Measurements from ENCODE around the gene MCL1. TPM values are rescaled to one million over a fixed set of nuclear protein-coding genes. Genes with fewer than 3 reads are reported as not detected.
A peak's percentile ranks its signal among the peaks of the same experiment; 100 is the strongest.

Gene MCL1
- total and polyA plus RNA-seq, 2 experiments from 2014 or later: 55.3 to 244 TPM

DNA sequence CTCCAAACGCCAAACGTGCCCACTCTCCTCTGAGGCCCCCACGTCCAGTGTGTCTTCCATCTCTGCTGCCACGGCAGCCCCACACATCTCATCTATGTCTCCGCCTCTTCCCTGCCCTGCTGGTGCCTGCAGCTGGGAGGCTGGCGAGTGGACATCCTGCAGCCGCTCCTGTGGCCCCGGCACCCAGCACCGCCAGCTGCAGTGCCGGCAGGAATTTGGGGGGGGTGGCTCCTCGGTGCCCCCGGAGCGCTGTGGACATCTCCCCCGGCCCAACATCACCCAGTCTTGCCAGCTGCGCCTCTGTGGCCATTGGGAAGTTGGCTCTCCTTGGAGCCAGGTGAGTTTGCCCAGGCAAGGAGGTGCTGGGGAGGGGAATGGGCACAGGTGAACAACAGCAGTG is 21.6 kb downstream of the MCL1 start:
- H3F3A ChIP-seq (replicated peaks; ENCODE audit: low read depth): peaks cover 4% of the 10 kb centered on the region

DNA sequence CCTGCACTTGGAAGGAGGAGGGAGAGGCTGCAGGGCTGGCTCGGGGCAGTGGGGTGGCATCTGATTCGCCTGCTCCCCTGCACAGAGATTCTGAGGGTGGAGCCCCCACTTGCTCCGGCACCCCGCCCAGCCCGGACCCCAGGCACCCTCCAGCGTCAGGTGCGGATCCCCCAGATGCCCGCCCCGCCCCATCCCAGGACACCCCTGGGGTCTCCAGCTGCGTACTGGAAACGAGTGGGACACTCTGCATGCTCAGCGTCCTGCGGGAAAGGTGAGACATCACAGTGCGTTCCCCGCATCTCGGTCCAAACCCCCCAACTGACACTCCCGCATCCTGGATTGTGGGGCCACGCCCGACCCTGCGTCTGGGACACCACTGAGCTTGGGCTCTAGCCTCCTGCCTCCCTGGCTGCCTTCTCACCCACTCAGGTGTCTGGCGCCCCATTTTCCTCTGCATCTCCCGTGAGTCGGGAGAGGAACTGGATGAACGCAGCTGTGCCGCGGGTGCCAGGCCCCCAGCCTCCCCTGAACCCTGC is 22.3 kb downstream of the MCL1 start:
- H3K4me3 ChIP-seq: no peak overlapping the region
- no peak overlapping the region for H3K27ac Mint-ChIP-seq
- H2AFZ ChIP-seq: no peak overlapping the region
- peaks cover 29% of the 10 kb centered on the region for H3K4me1 Mint-ChIP-seq
- DNase-seq (ENCODE audit: low spot score): no peak
- H3K27me3 ChIP-seq (ENCODE audit: insufficient read depth): no peaks in the 10 kb centered on the region
- H3K27ac ChIP-seq (ENCODE audit: low read depth): no peak overlapping the region
- no peaks in the 10 kb centered on the region for H4K20me1 ChIP-seq (replicated peaks; ENCODE audit: insufficient read depth)
- H3K4me1 ChIP-seq (ENCODE audit: insufficient read depth): peaks cover 18% of the 10 kb centered on the region; the same call in 1 of the 2 replicates
- H3K9me2 ChIP-seq (ENCODE audit: insufficient read depth): no peaks in the 10 kb centered on the region
- H3K4me2 ChIP-seq: no peak overlapping the region
- peaks cover 4% of the 10 kb centered on the region for H3F3A ChIP-seq (replicated peaks; ENCODE audit: low read depth)
- no peak for ATAC-seq
- no peak for TF ChIP-seq NANOG (IDR thresholded peaks at IDR 0.05; ENCODE audit: borderline replicate concordance)
- no peaks in the 10 kb centered on the region for H3K36me3 Mint-ChIP-seq (ENCODE audit: low read depth)
- H3K79me2 ChIP-seq (replicated peaks; ENCODE audit: insufficient read depth): no peaks in the 10 kb centered on the region
- H3K4me3 Mint-ChIP-seq: no peak overlapping the region
- peaks cover 15% of the 10 kb centered on the region for H3K27me3 Mint-ChIP-seq (ENCODE audit: insufficient read depth, low read depth, poor library complexity)
- H3K9me3 Mint-ChIP-seq: no peaks in the 10 kb centered on the region
- no peaks in the 10 kb centered on the region for H3K36me3 ChIP-seq (ENCODE audit: insufficient read depth)

More for the DNA sequence above, 21.6 kb downstream of the MCL1 start:
- Histone ChIP-seq H3K4me3 (no peak overlapping the region), H2AFZ (no peak overlapping the region), H3K79me2 (replicated peaks; ENCODE audit: insufficient read depth) (peaks cover under 1% of the 10 kb centered on the region), H3K27me3 (ENCODE audit: insufficient read depth) (no peaks in the 10 kb centered on the region), H3K4me1 (ENCODE audit: insufficient read depth) (peaks cover 17% of the 10 kb centered on the region), H4K20me1 (replicated peaks; ENCODE audit: insufficient read depth) (no peaks in the 10 kb centered on the region), H3K4me2 (no peak overlapping the region), H3K9me2 (ENCODE audit: insufficient read depth) (no peaks in the 10 kb centered on the region), H3K36me3 (ENCODE audit: insufficient read depth) (no peaks in the 10 kb centered on the region), H3K27ac (ENCODE audit: low read depth) (no peak overlapping the region)
- no peak overlapping the region for H3K4me3 Mint-ChIP-seq
- ATAC-seq (no peak), DNase-seq (ENCODE audit: low spot score) (no peak)
- no peaks in the 10 kb centered on the region for H3K36me3 Mint-ChIP-seq (ENCODE audit: low read depth)
- peaks cover 29% of the 10 kb centered on the region for H3K4me1 Mint-ChIP-seq
- no peak for TF ChIP-seq EZH2phosphoT487 (IDR thresholded peaks at IDR 0.05; ENCODE audit: unreplicated experiment)
- TF ChIP-seq CREB1 (CRISPR knock-in tag; IDR thresholded peaks at IDR 0.05; ENCODE audit: low read depth): no peak
- no peak for TF ChIP-seq JUNB (IDR thresholded peaks at IDR 0.05; ENCODE audit: unreplicated experiment)
- TF ChIP-seq NANOG (IDR thresholded peaks at IDR 0.05; ENCODE audit: borderline replicate concordance): no peak
- TF ChIP-seq, protein P1, sequence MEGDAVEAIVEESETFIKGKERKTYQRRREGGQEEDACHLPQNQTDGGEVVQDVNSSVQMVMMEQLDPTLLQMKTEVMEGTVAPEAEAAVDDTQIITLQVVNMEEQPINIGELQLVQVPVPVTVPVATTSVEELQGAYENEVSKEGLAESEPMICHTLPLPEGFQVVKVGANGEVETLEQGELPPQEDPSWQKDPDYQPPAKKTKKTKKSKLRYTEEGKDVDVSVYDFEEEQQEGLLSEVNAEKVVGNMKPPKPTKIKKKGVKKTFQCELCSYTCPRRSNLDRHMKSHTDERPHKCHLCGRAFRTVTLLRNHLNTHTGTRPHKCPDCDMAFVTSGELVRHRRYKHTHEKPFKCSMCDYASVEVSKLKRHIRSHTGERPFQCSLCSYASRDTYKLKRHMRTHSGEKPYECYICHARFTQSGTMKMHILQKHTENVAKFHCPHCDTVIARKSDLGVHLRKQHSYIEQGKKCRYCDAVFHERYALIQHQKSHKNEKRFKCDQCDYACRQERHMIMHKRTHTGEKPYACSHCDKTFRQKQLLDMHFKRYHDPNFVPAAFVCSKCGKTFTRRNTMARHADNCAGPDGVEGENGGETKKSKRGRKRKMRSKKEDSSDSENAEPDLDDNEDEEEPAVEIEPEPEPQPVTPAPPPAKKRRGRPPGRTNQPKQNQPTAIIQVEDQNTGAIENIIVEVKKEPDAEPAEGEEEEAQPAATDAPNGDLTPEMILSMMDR (conservative IDR thresholded peaks at IDR 0.05; ENCODE audit: low read depth in 2 of 2): no peak
- no peak overlapping the region for H3K27ac Mint-ChIP-seq
- H3K9me3 Mint-ChIP-seq: no peaks in the 10 kb centered on the region
- H3K27me3 Mint-ChIP-seq (ENCODE audit: insufficient read depth, low read depth, poor library complexity): peaks cover 20% of the 10 kb centered on the region

DNA sequence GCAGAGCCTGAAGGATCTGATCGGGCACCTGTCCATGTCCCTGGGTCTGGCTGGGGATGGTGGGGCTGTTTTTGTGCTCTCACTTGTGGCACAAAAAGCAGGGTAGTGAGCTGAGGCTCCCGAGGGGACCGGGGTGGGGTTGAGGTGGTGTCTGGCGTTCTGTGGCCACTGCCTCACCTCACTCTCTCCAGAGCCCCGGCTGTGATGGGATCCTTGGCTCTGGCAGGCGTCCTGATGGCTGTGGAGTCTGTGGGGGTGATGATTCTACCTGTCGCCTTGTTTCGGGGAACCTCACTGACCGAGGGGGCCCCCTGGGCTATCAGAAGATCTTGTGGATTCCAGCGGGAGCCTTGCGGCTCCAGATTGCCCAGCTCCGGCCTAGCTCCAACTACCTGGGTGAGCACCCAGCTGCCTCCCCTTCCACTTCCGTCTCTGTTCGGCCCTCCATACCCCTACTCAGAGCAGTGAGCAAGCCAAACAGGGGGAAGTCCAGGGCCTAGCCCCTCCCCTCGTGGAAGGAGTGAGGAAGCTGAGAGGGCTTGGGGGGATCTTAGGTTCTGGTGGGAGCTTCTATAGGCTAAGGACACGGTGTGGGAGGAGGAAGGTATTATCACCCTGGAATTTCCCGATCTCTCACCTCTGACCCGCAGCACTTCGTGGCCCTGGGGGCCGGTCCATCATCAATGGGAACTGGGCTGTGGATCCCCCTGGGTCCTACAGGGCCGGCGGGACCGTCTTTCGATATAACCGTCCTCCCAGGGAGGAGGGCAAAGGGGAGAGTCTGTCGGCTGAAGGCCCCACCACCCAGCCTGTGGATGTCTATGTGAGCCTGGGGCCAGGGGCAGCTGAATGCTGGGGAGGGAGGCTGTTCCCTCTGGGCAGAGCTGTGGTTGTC is 23.2 kb downstream of the MCL1 start:
- Mint-ChIP-seq H3K4me3 (no peak overlapping the region), H3K27ac (no peak overlapping the region), H3K9me3 (no peaks in the 10 kb centered on the region), H3K4me1 (peaks cover 36% of the 10 kb centered on the region), H3K27me3 (ENCODE audit: insufficient read depth, low read depth, poor library complexity) (peaks cover 10% of the 10 kb centered on the region), H3K36me3 (ENCODE audit: low read depth) (no peaks in the 10 kb centered on the region)
- H3K27ac ChIP-seq (ENCODE audit: low read depth): 0 out of 2 replicates have a peak overlapping the region, but pooled peaks have one; percentile 72
- no peak; the same call in 2 of the 3 replicates for ATAC-seq
- DNase-seq (ENCODE audit: low spot score): no peak
- H3K79me2 ChIP-seq (replicated peaks; ENCODE audit: insufficient read depth): no peaks in the 10 kb centered on the region
- no peak overlapping the region for H3K4me3 ChIP-seq
- no peak overlapping the region for H2AFZ ChIP-seq
- H3F3A ChIP-seq (replicated peaks; ENCODE audit: low read depth): no peaks in the 10 kb centered on the region; the same call in 1 of the 2 replicates
- H4K20me1 ChIP-seq (replicated peaks; ENCODE audit: insufficient read depth): no peaks in the 10 kb centered on the region
- H3K9me2 ChIP-seq (ENCODE audit: insufficient read depth): no peaks in the 10 kb centered on the region
- peaks cover 24% of the 10 kb centered on the region; the same call in 1 of the 2 replicates for H3K4me1 ChIP-seq (ENCODE audit: insufficient read depth)
- H3K27me3 ChIP-seq (ENCODE audit: insufficient read depth): no peaks in the 10 kb centered on the region
- H3K4me2 ChIP-seq: no peak overlapping the region
- no peaks in the 10 kb centered on the region for H3K36me3 ChIP-seq (ENCODE audit: insufficient read depth)
- TF ChIP-seq NANOG (IDR thresholded peaks at IDR 0.05; ENCODE audit: borderline replicate concordance) (no peak), EZH2 (IDR thresholded peaks at IDR 0.05; ENCODE audit: low read depth, unreplicated experiment) (no peak)
- TF ChIP-seq, protein P1 (conservative IDR thresholded peaks at IDR 0.05; ENCODE audit: low read depth in 2 of 2): no peak
- TF ChIP-seq, protein P2, sequence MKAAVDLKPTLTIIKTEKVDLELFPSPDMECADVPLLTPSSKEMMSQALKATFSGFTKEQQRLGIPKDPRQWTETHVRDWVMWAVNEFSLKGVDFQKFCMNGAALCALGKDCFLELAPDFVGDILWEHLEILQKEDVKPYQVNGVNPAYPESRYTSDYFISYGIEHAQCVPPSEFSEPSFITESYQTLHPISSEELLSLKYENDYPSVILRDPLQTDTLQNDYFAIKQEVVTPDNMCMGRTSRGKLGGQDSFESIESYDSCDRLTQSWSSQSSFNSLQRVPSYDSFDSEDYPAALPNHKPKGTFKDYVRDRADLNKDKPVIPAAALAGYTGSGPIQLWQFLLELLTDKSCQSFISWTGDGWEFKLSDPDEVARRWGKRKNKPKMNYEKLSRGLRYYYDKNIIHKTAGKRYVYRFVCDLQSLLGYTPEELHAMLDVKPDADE (IDR thresholded peaks at IDR 0.05): no peak

All from GM23338 (cell line).